Panc1 (cell line): ENCODE data around the gene JPH3. TPM values are rescaled to one million over a fixed set of nuclear protein-coding genes. Genes with fewer than 3 reads are reported as not detected.

Source experiments
- ATAC-seq: fragments of 200-7000 bp; cut with Tn5 transposase; 2 replicates; pipeline ENCODE4 v1.9.1; 2020; ENCODE audit warnings: mild to moderate bottlenecking, moderate library complexity
- BruUV-seq: library from RNA; stranded (reverse); fragments of 400-500 nt; replicated peaks from 2 replicates; lab custom pipeline; 2021; lab: Mats Ljungman, UMichigan
- CTCF ChIA-PET: fragments of 300-600 bp; sonication (Branson Sonifier 250); formaldehyde crosslinking; loops from one replicate; lab custom pipeline; 2022; ENCODE audit warnings: antibody characterized with exemption; lab: Charles Lee
- POLR2A ChIA-PET: fragments of 300-600 bp; sonication (Branson Sonifier 250); formaldehyde crosslinking; loops from one replicate; lab custom pipeline; 2022; ENCODE audit warnings: antibody characterized with exemption; lab: Charles Lee
- DNase-seq: peaks from one replicate; pipeline ENCODE4 v3.0.0-alpha.2; 2010; ENCODE audit warnings: low read depth, low spot score
- H3K27ac ChIP-seq: 2 replicates; pipeline ENCODE4 v1.5.1; 2011; ENCODE audit warnings: mild to moderate bottlenecking, low read length, inconsistent platforms
- H3K27me3 ChIP-seq: fragments of 200-500 bp; sonication (Bioruptor generic); 2 replicates; pipeline ENCODE4 v1.6.0; 2014; ENCODE audit warnings: low read length, inconsistent platforms; ENCODE audit not compliant: control insufficient read depth, insufficient read depth
- H3K36me3 ChIP-seq: fragments of 200-500 bp; sonication (Bioruptor generic); 2 replicates; pipeline ENCODE4 v1.5.1; 2014; ENCODE audit warnings: inconsistent platforms, mild to moderate bottlenecking, low read length, moderate library complexity; ENCODE audit not compliant: control insufficient read depth, insufficient read depth
- H3K4me1 ChIP-seq: 2 replicates; pipeline ENCODE4 v1.5.1; 2011; ENCODE audit warnings: inconsistent platforms, mild to moderate bottlenecking, low read length, moderate library complexity; ENCODE audit not compliant: control insufficient read depth, insufficient read depth
- H3K4me3 ChIP-seq, 2 experiments: 2 replicates each; pipeline ENCODE4 v1.5.1; 2011 to 2012; ENCODE audit warnings: low read depth in 2 of 2, low read length in 2 of 2, mild to moderate bottlenecking in 2 of 2, inconsistent platforms in 1 of 2, moderate library complexity in 1 of 2
- H3K9me3 ChIP-seq: fragments of 200-500 bp; sonication (Bioruptor generic); 2 replicates; pipeline ENCODE4 v1.5.1; 2014; ENCODE audit warnings: low read depth, mild to moderate bottlenecking, inconsistent platforms, low read length, moderate library complexity; ENCODE audit not compliant: control insufficient read depth, insufficient read depth
- POLR2AphosphoS5 ChIP-seq: IDR thresholded peaks from 2 replicates; pipeline ENCODE4 v1.6.1; 2012; ENCODE audit warnings: mild to moderate bottlenecking, low read depth, low read length, moderate library complexity
- SIN3A ChIP-seq: IDR thresholded peaks from 2 replicates; pipeline ENCODE4 v1.6.1; 2012; ENCODE audit warnings: low read depth, mild to moderate bottlenecking, low read length, moderate library complexity, borderline replicate concordance; ENCODE audit not compliant: insufficient read depth
- TCF7L2 ChIP-seq: IDR thresholded peaks from 2 replicates; pipeline ENCODE4 v1.6.1; 2011; ENCODE audit warnings: mild to moderate bottlenecking, low read depth, low read length, inconsistent platforms
- in situ Hi-C: cut with HindIII; loops from 2 replicates; pipeline ENCODE4 v1.10.0; 2016; ENCODE audit warnings: low sequenced_read_pairs, low pct_unique_long_range_greater_than_20kb
- intact Hi-C: fragments of 100-400 bp; cut with micrococcal nuclease; formaldehyde crosslinking; loops from one replicate; pipeline ENCODE4 v1.10.0; 2022; ENCODE audit not compliant: unreplicated experiment
- total RNA-seq: library from RNA; stranded (reverse); gene quantifications from one replicate; pipeline ENCODE4 v1.2.1, GENCODE V29; 2021; ENCODE audit not compliant: unreplicated experiment
- TF ChIP-seq, protein P1 (sequence below): fragments of 450-650 bp; IDR thresholded peaks from 2 replicates; pipeline ENCODE4 v1.5.1; 2017; ENCODE audit warnings: mild to moderate bottlenecking
- TF ChIP-seq, protein P2 (sequence below), 2 experiments: IDR thresholded peaks; 2 replicates each; pipeline ENCODE4 v1.6.1; 2011 to 2012; ENCODE audit warnings: low read depth in 2 of 2, control low read depth in 1 of 2, low read length in 1 of 2, mild to moderate bottlenecking in 1 of 2, moderate library complexity in 1 of 2; ENCODE audit not compliant: insufficient read depth in 1 of 2

Gene JPH3
- total RNA-seq, 1 experiment from 2014 or later = 1.2 TPM

DNA sequence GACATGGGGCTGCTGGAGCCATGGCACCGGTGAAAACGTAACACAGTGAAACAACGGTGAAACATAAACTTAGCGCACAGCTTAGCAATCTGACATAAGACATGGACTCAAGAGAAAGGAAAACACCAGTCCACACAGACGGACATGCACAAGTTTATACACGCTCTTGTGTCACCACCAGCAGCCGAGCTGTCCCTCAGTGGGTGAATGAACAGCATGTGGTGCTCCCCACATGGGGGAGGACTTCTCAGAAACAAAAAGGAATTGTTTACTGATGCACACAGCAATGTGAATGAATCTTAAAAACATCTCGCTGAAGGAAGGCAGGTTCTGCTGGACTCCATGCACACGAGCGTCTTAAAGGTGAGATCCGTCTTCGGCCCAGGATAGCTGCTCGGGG is 129.3 kb downstream of the JPH3 start:
- no peaks in the 10 kb centered on the region for H3K9me3 ChIP-seq
- in situ Hi-C loops (no loop called here), intact Hi-C loops (no loop called here)
- ChIA-PET POLR2A (no interaction called here), CTCF (no interaction called here)
- no peak overlapping the region for H3K4me3 ChIP-seq
- no peak for ATAC-seq
- H3K27ac ChIP-seq = no peak overlapping the region
- no peak for DNase-seq
- no peak for TF ChIP-seq TCF7L2
- TF ChIP-seq SIN3A = no peak
- TF ChIP-seq, protein P1, sequence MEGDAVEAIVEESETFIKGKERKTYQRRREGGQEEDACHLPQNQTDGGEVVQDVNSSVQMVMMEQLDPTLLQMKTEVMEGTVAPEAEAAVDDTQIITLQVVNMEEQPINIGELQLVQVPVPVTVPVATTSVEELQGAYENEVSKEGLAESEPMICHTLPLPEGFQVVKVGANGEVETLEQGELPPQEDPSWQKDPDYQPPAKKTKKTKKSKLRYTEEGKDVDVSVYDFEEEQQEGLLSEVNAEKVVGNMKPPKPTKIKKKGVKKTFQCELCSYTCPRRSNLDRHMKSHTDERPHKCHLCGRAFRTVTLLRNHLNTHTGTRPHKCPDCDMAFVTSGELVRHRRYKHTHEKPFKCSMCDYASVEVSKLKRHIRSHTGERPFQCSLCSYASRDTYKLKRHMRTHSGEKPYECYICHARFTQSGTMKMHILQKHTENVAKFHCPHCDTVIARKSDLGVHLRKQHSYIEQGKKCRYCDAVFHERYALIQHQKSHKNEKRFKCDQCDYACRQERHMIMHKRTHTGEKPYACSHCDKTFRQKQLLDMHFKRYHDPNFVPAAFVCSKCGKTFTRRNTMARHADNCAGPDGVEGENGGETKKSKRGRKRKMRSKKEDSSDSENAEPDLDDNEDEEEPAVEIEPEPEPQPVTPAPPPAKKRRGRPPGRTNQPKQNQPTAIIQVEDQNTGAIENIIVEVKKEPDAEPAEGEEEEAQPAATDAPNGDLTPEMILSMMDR = no peak
- no peak for TF ChIP-seq POLR2AphosphoS5
- TF ChIP-seq, protein P2, sequence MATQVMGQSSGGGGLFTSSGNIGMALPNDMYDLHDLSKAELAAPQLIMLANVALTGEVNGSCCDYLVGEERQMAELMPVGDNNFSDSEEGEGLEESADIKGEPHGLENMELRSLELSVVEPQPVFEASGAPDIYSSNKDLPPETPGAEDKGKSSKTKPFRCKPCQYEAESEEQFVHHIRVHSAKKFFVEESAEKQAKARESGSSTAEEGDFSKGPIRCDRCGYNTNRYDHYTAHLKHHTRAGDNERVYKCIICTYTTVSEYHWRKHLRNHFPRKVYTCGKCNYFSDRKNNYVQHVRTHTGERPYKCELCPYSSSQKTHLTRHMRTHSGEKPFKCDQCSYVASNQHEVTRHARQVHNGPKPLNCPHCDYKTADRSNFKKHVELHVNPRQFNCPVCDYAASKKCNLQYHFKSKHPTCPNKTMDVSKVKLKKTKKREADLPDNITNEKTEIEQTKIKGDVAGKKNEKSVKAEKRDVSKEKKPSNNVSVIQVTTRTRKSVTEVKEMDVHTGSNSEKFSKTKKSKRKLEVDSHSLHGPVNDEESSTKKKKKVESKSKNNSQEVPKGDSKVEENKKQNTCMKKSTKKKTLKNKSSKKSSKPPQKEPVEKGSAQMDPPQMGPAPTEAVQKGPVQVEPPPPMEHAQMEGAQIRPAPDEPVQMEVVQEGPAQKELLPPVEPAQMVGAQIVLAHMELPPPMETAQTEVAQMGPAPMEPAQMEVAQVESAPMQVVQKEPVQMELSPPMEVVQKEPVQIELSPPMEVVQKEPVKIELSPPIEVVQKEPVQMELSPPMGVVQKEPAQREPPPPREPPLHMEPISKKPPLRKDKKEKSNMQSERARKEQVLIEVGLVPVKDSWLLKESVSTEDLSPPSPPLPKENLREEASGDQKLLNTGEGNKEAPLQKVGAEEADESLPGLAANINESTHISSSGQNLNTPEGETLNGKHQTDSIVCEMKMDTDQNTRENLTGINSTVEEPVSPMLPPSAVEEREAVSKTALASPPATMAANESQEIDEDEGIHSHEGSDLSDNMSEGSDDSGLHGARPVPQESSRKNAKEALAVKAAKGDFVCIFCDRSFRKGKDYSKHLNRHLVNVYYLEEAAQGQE (IDR thresholded peaks at IDR 0.05; ENCODE audit: insufficient read depth in 1 of 2, low read depth in 2 of 2, low read length in 1 of 2) = no peak
- H3K4me1 ChIP-seq = no peaks in the 10 kb centered on the region
- peaks cover 4% of the 10 kb centered on the region; the same call in 1 of the 2 replicates for H3K36me3 ChIP-seq
- BruUV-seq = no TSS peak
- no peaks in the 10 kb centered on the region for H3K27me3 ChIP-seq

DNA sequence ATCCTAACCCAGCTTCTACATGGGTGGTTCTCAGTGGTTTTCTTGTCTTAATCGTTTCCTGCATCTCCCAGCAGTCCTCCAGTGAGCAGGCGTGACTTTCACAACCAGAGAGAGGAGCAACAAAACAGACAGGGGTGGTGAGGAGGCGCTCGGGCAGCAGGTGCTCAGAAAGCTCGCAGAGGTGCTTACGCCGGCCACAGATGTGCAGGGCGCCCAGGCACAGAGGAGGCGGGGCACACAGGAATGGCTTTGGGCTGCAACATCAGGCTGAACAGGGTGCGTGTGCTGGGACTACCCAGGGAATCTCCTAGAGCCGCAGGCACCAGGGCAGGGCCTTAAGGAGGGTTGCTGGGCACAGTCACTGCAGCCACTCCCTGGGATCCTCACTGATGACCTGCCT is 130.9 kb downstream of the JPH3 start:
- DNase-seq (no peak), ATAC-seq (no peak)
- TF ChIP-seq SIN3A = no peak
- intact Hi-C loops = no loop called here
- in situ Hi-C loops = no loop called here
- CTCF ChIA-PET = no interaction called here
- Histone ChIP-seq H3K4me3 (no peak overlapping the region), H3K4me1 (no peaks in the 10 kb centered on the region), H3K27ac (no peak overlapping the region), H3K27me3 (no peaks in the 10 kb centered on the region), H3K36me3 (peaks cover 4% of the 10 kb centered on the region; the same call in 1 of the 2 replicates), H3K9me3 (no peaks in the 10 kb centered on the region)
- POLR2A ChIA-PET = no interaction called here
- no TSS peak for BruUV-seq

DNA sequence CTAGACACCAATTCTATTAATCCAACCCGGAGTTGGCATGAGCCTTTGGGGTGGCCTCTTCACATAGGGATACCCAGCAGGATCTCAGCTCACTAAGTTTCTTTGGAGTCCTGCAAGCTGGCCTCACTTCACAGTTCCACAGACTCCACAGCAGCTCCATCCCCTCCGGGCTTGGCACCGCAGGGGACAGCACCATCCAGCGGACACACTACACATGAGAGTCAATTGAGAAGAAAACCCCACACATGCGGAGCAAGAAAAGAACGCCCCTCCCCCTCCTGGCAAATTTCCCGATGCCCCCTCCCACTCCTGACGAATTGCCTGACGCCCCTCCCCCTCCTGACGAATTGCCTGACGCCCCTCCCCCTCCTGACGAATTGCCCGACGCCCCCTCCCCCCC is 132.3 kb downstream of the JPH3 start:
- in situ Hi-C loops (no loop called here), intact Hi-C loops (no loop called here)
- no peaks in the 10 kb centered on the region for H3K9me3 ChIP-seq
- H3K36me3 ChIP-seq = peaks cover 1% of the 10 kb centered on the region; the same call in 1 of the 2 replicates
- ATAC-seq = no peak
- no peak overlapping the region for H3K27ac ChIP-seq
- H3K4me3 ChIP-seq = no peak overlapping the region
- DNase-seq = no peak
- H3K27me3 ChIP-seq = no peaks in the 10 kb centered on the region
- TF ChIP-seq POLR2AphosphoS5 (no peak), SIN3A (no peak), TCF7L2 (no peak)
- TF ChIP-seq, protein P1 = no peak
- TF ChIP-seq, protein P2 (IDR thresholded peaks at IDR 0.05; ENCODE audit: insufficient read depth in 1 of 2, low read depth in 2 of 2, low read length in 1 of 2) = no peak
- BruUV-seq = no TSS peak
- ChIA-PET CTCF (interaction anchor here (0.7 kb wide), 1 partner anchor 25 kb away, joined by 5 read pairs; no protein-coding TSS in a partner anchor), POLR2A (no interaction called here)
- H3K4me1 ChIP-seq = no peaks in the 10 kb centered on the region
